Measurements from ENCODE around the gene DACT2.

The DACT2 gene

GRCh38 chr6:168261234-168261633 lies 58.3 kb downstream of the DACT2 start:
- H3K27me3 Mint-ChIP-seq: peaks cover 35% of the 10 kb centered on the region
- no peak overlapping the region for H3K27ac Mint-ChIP-seq
- DNase-seq: no peak
- H3K4me3 Mint-ChIP-seq: no peak overlapping the region
- peaks cover 13 to 20% of the 10 kb centered on the region in 2 donors for H3K9me3 Mint-ChIP-seq
- H3K4me1 Mint-ChIP-seq: no peaks in the 10 kb centered on the region
- no peak for ATAC-seq

GRCh38 chr6:168260420-168260987 lies 59.1 kb downstream of the DACT2 start:
- DNase-seq (no peak), ATAC-seq (no peak)
- peaks cover 16 to 28% of the 10 kb centered on the region in 2 donors for H3K9me3 Mint-ChIP-seq
- H3K27me3 Mint-ChIP-seq: peaks cover 39% of the 10 kb centered on the region
- no peaks in the 10 kb centered on the region for H3K4me1 Mint-ChIP-seq
- H3K4me3 Mint-ChIP-seq: no peak overlapping the region
- peak overlapping the region in 1 of 2 donors; percentile 67 for H3K27ac Mint-ChIP-seq

GRCh38 chr6:168258795-168259194 lies 60.8 kb downstream of the DACT2 start:
- Mint-ChIP-seq H3K4me3 (no peak overlapping the region), H3K27me3 (peaks cover 41% of the 10 kb centered on the region), H3K4me1 (no peaks in the 10 kb centered on the region), H3K9me3 (peaks cover 18 to 38% of the 10 kb centered on the region in 2 donors), H3K27ac (no peak overlapping the region)
- no peak for ATAC-seq
- DNase-seq: no peak

- H3K4me1 Mint-ChIP-seq: no peaks in the 10 kb centered on the region
- H3K9me3 Mint-ChIP-seq: peaks cover 18 to 38% of the 10 kb centered on the region in 2 donors
- H3K4me3 Mint-ChIP-seq: no peak overlapping the region
- ATAC-seq: no peak
- DNase-seq: no peak
- H3K27ac Mint-ChIP-seq: peak overlapping the region in 1 of 2 donors; percentile 14
- H3K27me3 Mint-ChIP-seq: peaks cover 48% of the 10 kb centered on the region
Observed at GRCh38 chr6:168256940-168257339, 62.6 kb downstream of the DACT2 start.
